ENCODE data around the gene ZC3HAV1. TPM values are rescaled to one million over a fixed set of nuclear protein-coding genes. Genes with fewer than 3 reads are reported as not detected.
A peak's percentile ranks its signal among the peaks of the same experiment; 100 is the strongest.

The ZC3HAV1 gene
- total and polyA plus RNA-seq, 9 of the 15 experiments (the other 6 are each of a cell fraction or from before 2014, with no cell fraction given), result 11.9 to 40.5 (median 23.9) TPM

- intact Hi-C loops (cut with micrococcal nuclease) (no loop called here), in situ Hi-C loops (cut with MboI) (no loop called here)
- WGBS (ENCODE audit: insufficient coverage, low coverage, missing lambda C conversion rate), result 79% methylated on average over 4 of the region's 4 CpGs
- no peak for TF ChIP-seq FOXK1 (CRISPR knock-in tag; IDR thresholded peaks at IDR 0.05; ENCODE audit: borderline replicate concordance)
- TF ChIP-seq SMAD2 (IDR thresholded peaks at IDR 0.05; ENCODE audit: low read depth, low read length), result no peak
- no peak for TF ChIP-seq JUNB (CRISPR knock-in tag; conservative IDR thresholded peaks at IDR 0.05)
- peak; percentile 63; the same call in 1 of the 2 replicates for TF ChIP-seq SMARCC2 (IDR thresholded peaks at IDR 0.05; ENCODE audit: low read depth)
- peak; percentile 98 for TF ChIP-seq THRB (CRISPR knock-in tag; conservative IDR thresholded peaks at IDR 0.05)
- no peak for TF ChIP-seq EWSR1 (IDR thresholded peaks at IDR 0.05; ENCODE audit: borderline replicate concordance, low read depth, partially characterized antibody)
- peak; percentile 92 for TF ChIP-seq DPF2 (IDR thresholded peaks at IDR 0.05)
- peak in 1 of 2 experiments; percentile 99; a peak in 3 of 4 replicates for TF ChIP-seq MCM7 (IDR thresholded peaks at IDR 0.05)
- peak; percentile 96 for TF ChIP-seq MTA1 (IDR thresholded peaks at IDR 0.05; ENCODE audit: borderline replicate concordance)
- TF ChIP-seq NFRKB (IDR thresholded peaks at IDR 0.05; ENCODE audit: low read depth), result peak; percentile 89
- no peak for TF ChIP-seq SRSF7 (optimal IDR thresholded peaks at IDR 0.05; ENCODE audit: low read depth, low read length)
- peak; percentile 100 for TF ChIP-seq LARP7 (IDR thresholded peaks at IDR 0.05)
- 0 out of 2 replicates have a peak, but pooled peaks have one; percentile 10 for TF ChIP-seq HMGXB4 (CRISPR knock-in tag; IDR thresholded peaks at IDR 0.05)
- TF ChIP-seq HNRNPUL1 (IDR thresholded peaks at IDR 0.05; ENCODE audit: low read length), result no peak
- TF ChIP-seq ZNF444 (CRISPR knock-in tag; IDR thresholded peaks at IDR 0.05), result no peak
- no peak for TF ChIP-seq ZNF274 (IDR thresholded peaks at IDR 0.05; ENCODE audit: borderline replicate concordance, low read depth, low read length)
- no peak for TF ChIP-seq ZNF133 (CRISPR knock-in tag; IDR thresholded peaks at IDR 0.05)
- no peak; the same call in 1 of the 2 replicates for TF ChIP-seq CBFA2T3 (IDR thresholded peaks at IDR 0.05)
- TF ChIP-seq TRIM25 (IDR thresholded peaks at IDR 0.05; ENCODE audit: borderline replicate concordance), result peak; percentile 99
- no peak for TF ChIP-seq MTA3 (IDR thresholded peaks at IDR 0.05; ENCODE audit: borderline replicate concordance)
- TF ChIP-seq ZEB2 (IDR thresholded peaks at IDR 0.05), result peak; percentile 85
- TF ChIP-seq KAT8 (IDR thresholded peaks at IDR 0.05; ENCODE audit: low read depth), result 0 out of 2 replicates have a peak, but pooled peaks have one; percentile 21
These were observed 2.3 kb upstream of the ZC3HAV1 start for GRCh38 chr7:139111811-139112301.

More at GRCh38 chr7:139111811-139112301, 2.3 kb upstream of the ZC3HAV1 start:
- H3K4me1 ChIP-seq (replicated peaks in 1 of 2; ENCODE audit: control insufficient read depth in 2 of 2, insufficient read depth in 2 of 2, low read length in 2 of 2), result peaks cover 19 to 34% of the 10 kb centered on the region in 2 experiments
- BruUV-seq (replicated peaks), result no TSS peak
- POLR2A ChIA-PET, result interaction anchor here (1.2 to 1.6 kb wide), 3 partner anchors 9 to 20 kb away, joined by 4 to 7 read pairs (median 6); no protein-coding TSS in a partner anchor
- H4K20me1 ChIP-seq (replicated peaks; ENCODE audit: control insufficient read depth, insufficient read depth, low read length), result no peaks in the 10 kb centered on the region; the same call in 1 of the 2 replicates
- no peaks in the 10 kb centered on the region for H3K9me1 ChIP-seq (ENCODE audit: control insufficient read depth, insufficient read depth, low read length)
- no peak overlapping the region for H3K4me3 ChIP-seq
- H3K79me2 ChIP-seq (ENCODE audit: control insufficient read depth, insufficient read depth, low read length), result peaks cover 24% of the 10 kb centered on the region
- DNase-seq (ENCODE audit: extremely low read depth in 1 of 4, low spot score in 3 of 4) (no peak), FAIRE-seq (no peak), ATAC-seq (no peak)
- no peaks in the 10 kb centered on the region for H3K27me3 ChIP-seq (ENCODE audit: control insufficient read depth in 2 of 2, insufficient read depth in 2 of 2, low read length in 2 of 2)
- H3K9me3 ChIP-seq (replicated peaks; ENCODE audit: control insufficient read depth, insufficient read depth, low read depth, low read length), result no peaks in the 10 kb centered on the region
- CTCF ChIA-PET (ENCODE audit: low intra/inter-chr PET ratio), result no interaction called here
- H2AFZ ChIP-seq (ENCODE audit: low read depth, low read length), result peak overlapping the region; percentile 37
- no peak overlapping the region for H3K4me2 ChIP-seq (ENCODE audit: insufficient read depth, low read length)
- H3K27ac ChIP-seq (ENCODE audit: extremely low read depth, low read depth, low read length), result no peak overlapping the region
- H3K36me3 ChIP-seq (ENCODE audit: control insufficient read depth, insufficient read depth, low read length), result no peaks in the 10 kb centered on the region
- no peak overlapping the region for H3K9ac ChIP-seq (ENCODE audit: insufficient read depth in 1 of 2, low read depth in 2 of 2, low read length in 2 of 2)

Measured in K562 (cell line).